Nephron (organoid): ENCODE results near the gene CENPL.
"Not testable (repeated sequence)": the region's sequence is repeated elsewhere in the genome, so short reads cannot be mapped to it uniquely, and the experiment has no call there.

ENCODE experiments used
- H3K27ac Mint-ChIP-seq, 3 experiments: 2 replicates each; pipeline ENCODE4 v1.8.0; 2020; ENCODE audit warnings: mixed read lengths in 3 of 3, mild to moderate bottlenecking in 2 of 3, moderate library complexity in 1 of 3
- H3K27me3 Mint-ChIP-seq: 2 replicates; pipeline ENCODE4 v1.8.0; 2021; ENCODE audit warnings: low read depth, mild to moderate bottlenecking, moderate library complexity, mixed read lengths
- H3K36me3 Mint-ChIP-seq: 2 replicates; pipeline ENCODE4 v1.8.0; 2020; ENCODE audit warnings: low read depth, mixed read lengths
- H3K4me1 Mint-ChIP-seq: 2 replicates; pipeline ENCODE4 v1.8.0; 2020; ENCODE audit warnings: mixed read lengths
- H3K4me3 Mint-ChIP-seq, 3 experiments: 2 replicates each; pipeline ENCODE4 v1.8.0; 2020; ENCODE audit warnings: mild to moderate bottlenecking in 3 of 3, mixed read lengths in 3 of 3, moderate library complexity in 2 of 3
- H3K9me3 Mint-ChIP-seq: 2 replicates; pipeline ENCODE4 v1.8.0; 2020; ENCODE audit warnings: mixed read lengths
- TF ChIP-seq, protein P1 (sequence below), 3 experiments: fragments of 200-600 bp; sonication (generic); IDR thresholded peaks; one replicate each; pipeline ENCODE4 v1.5.0; 2021; ENCODE audit warnings: antibody characterized with exemption in 3 of 3; ENCODE audit not compliant: unreplicated experiment in 3 of 3

CENPL gene

GRCh38 chr1:173768827-173769226 is 55.9 kb downstream of the CENPL start:
- H3K36me3 Mint-ChIP-seq, result peaks cover 56% of the 10 kb centered on the region
- no peak overlapping the region for H3K27ac Mint-ChIP-seq
- H3K9me3 Mint-ChIP-seq, result peaks cover 15% of the 10 kb centered on the region
- no peak overlapping the region for H3K4me3 Mint-ChIP-seq
- H3K4me1 Mint-ChIP-seq, result no peaks in the 10 kb centered on the region
- H3K27me3 Mint-ChIP-seq, result no peaks in the 10 kb centered on the region
- TF ChIP-seq, protein P1, sequence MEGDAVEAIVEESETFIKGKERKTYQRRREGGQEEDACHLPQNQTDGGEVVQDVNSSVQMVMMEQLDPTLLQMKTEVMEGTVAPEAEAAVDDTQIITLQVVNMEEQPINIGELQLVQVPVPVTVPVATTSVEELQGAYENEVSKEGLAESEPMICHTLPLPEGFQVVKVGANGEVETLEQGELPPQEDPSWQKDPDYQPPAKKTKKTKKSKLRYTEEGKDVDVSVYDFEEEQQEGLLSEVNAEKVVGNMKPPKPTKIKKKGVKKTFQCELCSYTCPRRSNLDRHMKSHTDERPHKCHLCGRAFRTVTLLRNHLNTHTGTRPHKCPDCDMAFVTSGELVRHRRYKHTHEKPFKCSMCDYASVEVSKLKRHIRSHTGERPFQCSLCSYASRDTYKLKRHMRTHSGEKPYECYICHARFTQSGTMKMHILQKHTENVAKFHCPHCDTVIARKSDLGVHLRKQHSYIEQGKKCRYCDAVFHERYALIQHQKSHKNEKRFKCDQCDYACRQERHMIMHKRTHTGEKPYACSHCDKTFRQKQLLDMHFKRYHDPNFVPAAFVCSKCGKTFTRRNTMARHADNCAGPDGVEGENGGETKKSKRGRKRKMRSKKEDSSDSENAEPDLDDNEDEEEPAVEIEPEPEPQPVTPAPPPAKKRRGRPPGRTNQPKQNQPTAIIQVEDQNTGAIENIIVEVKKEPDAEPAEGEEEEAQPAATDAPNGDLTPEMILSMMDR (IDR thresholded peaks at IDR 0.05; ENCODE audit: unreplicated experiment in 3 of 3), result no peak

GRCh38 chr1:173768206-173768605 is 56.5 kb downstream of the CENPL start:
- TF ChIP-seq, protein P1 (IDR thresholded peaks at IDR 0.05; ENCODE audit: unreplicated experiment in 3 of 3), result no peak
- Mint-ChIP-seq H3K4me1 (no peaks in the 10 kb centered on the region), H3K9me3 (peaks cover 21% of the 10 kb centered on the region), H3K36me3 (peaks cover 63% of the 10 kb centered on the region), H3K27ac (no peak overlapping the region), H3K4me3 (no peak overlapping the region), H3K27me3 (no peaks in the 10 kb centered on the region)

DNA sequence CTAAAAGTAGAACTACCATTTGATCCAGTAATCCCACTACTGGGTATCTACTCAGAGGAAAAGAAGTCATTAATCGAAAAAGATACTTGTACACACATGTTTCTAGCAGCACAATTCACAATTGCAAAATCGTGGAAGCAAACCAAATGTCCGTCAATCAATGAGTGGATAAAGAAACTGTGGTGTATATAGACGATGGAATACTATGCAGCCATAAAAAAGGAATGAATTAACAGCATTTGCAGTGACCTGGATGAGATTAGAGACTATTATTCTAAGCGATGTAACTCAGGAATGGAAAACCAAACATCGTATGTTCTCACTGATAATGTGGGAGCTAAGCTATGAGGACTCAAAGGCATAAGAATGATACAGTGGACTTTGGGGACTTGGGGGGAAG is 60.4 kb downstream of the CENPL start:
- H3K36me3 Mint-ChIP-seq, result peaks cover 89% of the 10 kb centered on the region
- peaks cover 60% of the 10 kb centered on the region for H3K9me3 Mint-ChIP-seq
- not testable (repeated sequence) for H3K4me1 Mint-ChIP-seq, H3K27ac Mint-ChIP-seq, H3K27me3 Mint-ChIP-seq, H3K4me3 Mint-ChIP-seq

DNA sequence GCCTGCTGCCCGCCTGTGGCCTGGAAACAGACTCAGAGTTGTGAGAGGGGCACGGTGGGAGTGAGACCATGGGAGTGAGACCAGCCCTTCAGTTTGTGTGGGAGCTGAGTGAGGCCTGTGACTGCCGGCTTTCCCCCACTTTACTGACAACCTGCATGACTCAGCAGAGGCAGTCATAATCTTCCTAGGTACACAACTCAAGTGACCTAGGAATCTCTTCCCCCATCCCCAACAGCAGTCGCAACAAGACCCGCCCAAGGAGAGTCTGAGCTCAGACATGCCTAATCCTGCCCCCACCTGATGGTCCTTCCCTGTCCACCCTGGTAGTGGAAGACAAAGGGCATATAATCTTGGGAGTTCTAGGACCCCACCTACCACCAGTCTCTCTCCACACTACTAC is 65.7 kb downstream of the CENPL start:
- TF ChIP-seq, protein P1 (IDR thresholded peaks at IDR 0.05; ENCODE audit: unreplicated experiment in 3 of 3), result no peak
- H3K36me3 Mint-ChIP-seq, result peaks cover 96% of the 10 kb centered on the region
- no peaks in the 10 kb centered on the region for H3K27me3 Mint-ChIP-seq
- no peak overlapping the region for H3K27ac Mint-ChIP-seq
- no peaks in the 10 kb centered on the region for H3K4me1 Mint-ChIP-seq
- H3K4me3 Mint-ChIP-seq, result no peak overlapping the region
- H3K9me3 Mint-ChIP-seq, result peaks cover 62% of the 10 kb centered on the region

GRCh38 chr1:173758110-173758509 is 66.6 kb downstream of the CENPL start:
- no peak overlapping the region for H3K27ac Mint-ChIP-seq
- H3K4me1 Mint-ChIP-seq, result no peaks in the 10 kb centered on the region
- TF ChIP-seq, protein P1 (IDR thresholded peaks at IDR 0.05; ENCODE audit: unreplicated experiment in 3 of 3), result no peak
- peaks cover 96% of the 10 kb centered on the region for H3K36me3 Mint-ChIP-seq
- H3K9me3 Mint-ChIP-seq, result peaks cover 54% of the 10 kb centered on the region
- H3K4me3 Mint-ChIP-seq, result no peak overlapping the region
- no peaks in the 10 kb centered on the region for H3K27me3 Mint-ChIP-seq

GRCh38 chr1:173757666-173758065 is 67.0 kb downstream of the CENPL start:
- Mint-ChIP-seq H3K9me3 (peaks cover 50% of the 10 kb centered on the region), H3K36me3 (peaks cover 94% of the 10 kb centered on the region), H3K4me3 (no peak overlapping the region), H3K27me3 (no peaks in the 10 kb centered on the region), H3K27ac (no peak overlapping the region), H3K4me1 (no peaks in the 10 kb centered on the region)
- TF ChIP-seq, protein P1 (IDR thresholded peaks at IDR 0.05; ENCODE audit: unreplicated experiment in 3 of 3), result no peak
